GM19463 (cell line): ENCODE measurements around the gene HEG1.
A peak's percentile ranks its signal among the peaks of the same experiment; 100 is the strongest.
"Not testable (repeated sequence)": the region's sequence is repeated elsewhere in the genome, so short reads cannot be mapped to it uniquely, and the experiment has no call there.

ENCODE experiments used
- ATAC-seq: cut with Tn5 transposase; IDR thresholded peaks from one replicate; pipeline ENCODE4 v1.9.1; 2021; ENCODE audit warnings: mild to moderate bottlenecking, moderate library complexity; ENCODE audit not compliant: unreplicated experiment

HEG1 gene

GRCh38 chr3:125055913-125056745 lies at the start of gene HEG1:
Gene HEG1 (minus strand): TSS chr3:125055997. CDS start chr3:125055890, 107 bp downstream.
- ATAC-seq = peak; percentile 66

- no peak for ATAC-seq
Measured at GRCh38 chr3:125105116-125105515, 49.3 kb upstream of the HEG1 start.

- no peak for ATAC-seq
Measured at GRCh38 chr3:125104639-125105038, 48.8 kb upstream of the HEG1 start.

GRCh38 chr3:125103406-125103805 lies 47.6 kb upstream of the HEG1 start:
- ATAC-seq = no peak

GRCh38 chr3:125102470-125102869 lies 46.7 kb upstream of the HEG1 start:
- no peak for ATAC-seq

- no peak for ATAC-seq
Measured at GRCh38 chr3:125098611-125099291, 43.0 kb upstream of the HEG1 start.

- no peak for ATAC-seq
Measured at GRCh38 chr3:125090649-125091048, 34.9 kb upstream of the HEG1 start.

GRCh38 chr3:125087768-125088391 lies 32.1 kb upstream of the HEG1 start:
- ATAC-seq = no peak

- ATAC-seq = no peak
Measured at GRCh38 chr3:125085166-125085565, 29.4 kb upstream of the HEG1 start.

GRCh38 chr3:125083776-125084175 lies 28.0 kb upstream of the HEG1 start:
- no peak for ATAC-seq

GRCh38 chr3:125082339-125082738 lies 26.5 kb upstream of the HEG1 start:
- ATAC-seq = not testable (repeated sequence)

- ATAC-seq = no peak
Measured at GRCh38 chr3:125080077-125080476, 24.3 kb upstream of the HEG1 start.

- no peak for ATAC-seq
Measured at GRCh38 chr3:125079675-125080045, 23.9 kb upstream of the HEG1 start.

- no peak for ATAC-seq
Measured at GRCh38 chr3:125078951-125079674, 23.3 kb upstream of the HEG1 start.

- ATAC-seq = no peak
Measured at GRCh38 chr3:125077864-125078263, 22.1 kb upstream of the HEG1 start.

- ATAC-seq = no peak
Measured at GRCh38 chr3:125076464-125076863, 20.7 kb upstream of the HEG1 start.

GRCh38 chr3:125075738-125076137 lies 19.9 kb upstream of the HEG1 start:
- ATAC-seq = no peak

- no peak for ATAC-seq
Measured at GRCh38 chr3:125073390-125073905, 17.7 kb upstream of the HEG1 start.

- no peak for ATAC-seq
Measured at GRCh38 chr3:125072749-125073389, 17.1 kb upstream of the HEG1 start.

- no peak for ATAC-seq
Measured at GRCh38 chr3:125072301-125072700, 16.5 kb upstream of the HEG1 start.
